DMS 273 (cell line): ENCODE data around the gene RASAL2.
"Not testable (repeated sequence)": the region's sequence is repeated elsewhere in the genome, so short reads cannot be mapped to it uniquely, and the experiment has no call there.

Source experiments
- DNase-seq: peaks from one replicate; lab custom pipeline; 2025; ENCODE audit not compliant: unreplicated experiment; lab: John Stamatoyannopoulos, UW

RASAL2 gene

GRCh38 chr1:178220094-178220493 is 126.2 kb downstream of the RASAL2 start:
- DNase-seq, result no peak

DNA sequence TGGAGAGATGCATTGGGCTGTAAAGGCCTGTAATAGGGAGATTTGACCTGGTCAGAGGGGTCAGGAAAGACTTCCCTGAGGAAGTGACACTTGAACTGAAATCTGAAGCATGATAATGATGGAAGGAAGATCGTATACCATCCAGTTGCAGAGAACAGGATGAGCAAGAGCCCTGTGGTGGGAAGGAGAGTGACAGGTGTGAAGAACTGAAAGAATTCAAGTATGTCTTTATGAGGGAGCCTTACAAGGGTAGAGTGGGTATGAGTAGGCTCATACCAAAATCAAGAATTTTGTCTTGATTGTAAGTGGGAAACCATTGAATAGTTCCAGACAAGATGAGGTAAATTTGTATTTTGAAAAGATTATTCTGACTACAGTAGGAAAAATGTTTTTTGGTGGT is 129.4 kb downstream of the RASAL2 start:
- no peak for DNase-seq

- DNase-seq, result no peak
Measured at GRCh38 chr1:178224358-178224757, 130.5 kb downstream of the RASAL2 start.

DNA sequence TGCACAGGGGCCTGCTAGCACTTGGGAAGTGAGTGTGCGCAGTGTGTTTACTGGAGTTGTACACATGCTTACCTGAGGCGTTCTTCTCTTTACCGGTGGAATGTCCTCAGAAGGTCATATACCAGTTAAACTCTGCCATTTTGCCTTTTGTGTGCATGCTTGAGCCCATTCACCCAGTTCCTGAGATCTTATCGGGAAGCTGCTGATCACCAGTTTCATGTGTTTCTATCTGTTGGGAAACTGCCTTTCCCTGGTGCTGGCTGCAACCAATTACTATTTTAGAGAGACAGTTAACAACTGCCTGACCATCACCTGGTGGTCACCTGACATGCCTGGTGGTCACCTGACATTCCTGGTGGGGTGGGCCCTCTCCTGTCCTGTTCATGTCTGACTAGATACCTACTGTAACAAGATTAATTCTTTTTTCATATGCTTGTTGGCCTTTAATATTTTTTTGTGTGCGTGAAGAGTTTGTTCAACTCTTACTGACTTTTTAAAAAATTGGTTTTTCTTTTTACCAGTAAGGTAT is 137.0 kb downstream of the RASAL2 start:
- DNase-seq, result no peak

- DNase-seq, result no peak
Measured at GRCh38 chr1:178232108-178232507, 138.2 kb downstream of the RASAL2 start.

DNA sequence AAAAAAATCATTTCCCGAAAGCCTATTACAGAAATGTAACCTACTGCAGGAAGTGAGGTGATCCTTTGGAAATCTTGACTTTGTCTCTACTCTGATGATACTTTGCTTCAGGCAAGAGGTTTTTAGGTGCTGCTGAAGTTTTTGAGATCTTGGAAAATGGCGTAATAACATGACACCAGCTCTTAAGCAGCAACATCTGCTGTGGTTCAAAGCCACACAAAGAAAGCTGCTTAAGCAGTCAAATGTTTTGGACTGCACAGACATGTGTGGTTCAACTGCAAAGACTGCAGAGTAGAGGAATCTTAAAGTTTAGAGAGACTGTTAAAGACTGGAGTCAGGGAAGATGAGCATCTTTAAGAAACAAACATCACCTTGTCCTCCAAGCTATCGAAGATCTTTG is 139.0 kb downstream of the RASAL2 start:
- peak; percentile 52 for DNase-seq

DNA sequence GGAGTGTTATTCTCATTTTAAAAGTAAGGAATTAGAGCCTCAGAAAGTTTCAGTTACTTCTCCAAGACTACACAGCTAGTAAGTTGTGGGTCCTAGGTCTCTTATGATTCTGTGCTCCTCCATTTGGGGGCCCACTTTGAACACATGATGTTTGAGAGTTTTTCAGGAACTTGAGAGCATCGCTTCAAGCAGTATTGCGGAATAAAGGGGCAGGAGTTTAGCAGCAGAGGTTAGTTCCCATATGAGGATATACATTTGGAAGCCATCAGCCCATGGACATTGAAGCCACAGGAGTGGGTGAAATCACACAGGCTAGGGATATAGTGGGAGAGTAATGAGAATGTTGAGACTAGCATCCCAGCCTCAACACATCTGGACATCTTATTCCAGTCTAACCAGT is 143.2 kb downstream of the RASAL2 start:
- DNase-seq, result no peak

DNA sequence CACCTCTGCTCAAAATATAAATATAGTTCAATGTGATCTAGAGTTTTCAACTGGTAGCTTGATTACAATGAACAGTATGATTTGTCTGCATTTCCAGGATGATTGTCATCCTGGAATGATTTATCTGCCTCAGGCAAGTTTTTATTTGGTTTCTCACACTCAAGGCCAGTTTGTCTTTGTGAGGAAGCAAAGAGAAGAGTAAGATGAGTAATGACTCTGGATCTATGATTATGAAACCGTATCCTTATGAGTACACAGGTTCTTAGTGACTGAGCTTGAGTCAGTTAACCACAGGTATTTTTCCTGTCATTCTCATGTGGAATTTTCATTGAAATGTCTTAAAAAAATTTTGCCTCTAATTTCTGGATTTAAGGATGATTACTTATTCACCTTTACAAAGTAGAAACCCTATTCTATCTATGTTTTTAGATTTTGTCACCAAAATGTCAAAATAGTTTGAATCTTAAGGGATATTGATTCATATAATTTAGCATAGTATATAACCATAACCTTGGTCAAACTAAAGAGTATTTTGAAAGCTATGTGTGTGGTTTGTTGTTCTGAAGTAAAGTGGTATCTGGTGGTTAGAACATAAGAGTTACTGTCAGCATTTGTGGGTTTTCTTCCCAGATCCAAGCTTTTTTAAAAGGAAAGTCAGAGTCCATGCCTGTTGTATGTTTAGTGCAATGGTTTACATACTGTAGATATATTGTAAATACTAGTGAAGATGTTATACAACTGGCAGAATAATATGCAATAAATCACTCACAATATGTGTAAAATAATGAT is 145.0 kb downstream of the RASAL2 start:
- no peak for DNase-seq

DNA sequence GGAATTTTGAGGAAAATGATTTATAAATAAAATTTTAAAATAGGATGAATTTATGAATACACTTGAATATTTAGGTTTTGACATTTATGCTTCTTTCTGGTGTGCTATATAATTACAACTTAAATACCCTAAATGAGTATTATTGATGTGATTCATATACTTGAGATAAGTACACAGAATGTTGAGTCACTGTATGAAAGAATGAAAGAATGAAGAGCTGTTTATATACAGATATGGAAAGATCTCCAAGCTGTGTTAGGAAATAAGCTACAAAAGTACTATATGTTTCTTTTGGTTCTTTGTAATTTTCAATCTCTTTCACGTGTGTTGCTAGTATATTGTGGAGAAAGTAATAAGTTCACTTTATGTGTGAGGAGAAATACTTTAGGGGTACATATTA is 147.2 kb downstream of the RASAL2 start:
- DNase-seq, result no peak

DNA sequence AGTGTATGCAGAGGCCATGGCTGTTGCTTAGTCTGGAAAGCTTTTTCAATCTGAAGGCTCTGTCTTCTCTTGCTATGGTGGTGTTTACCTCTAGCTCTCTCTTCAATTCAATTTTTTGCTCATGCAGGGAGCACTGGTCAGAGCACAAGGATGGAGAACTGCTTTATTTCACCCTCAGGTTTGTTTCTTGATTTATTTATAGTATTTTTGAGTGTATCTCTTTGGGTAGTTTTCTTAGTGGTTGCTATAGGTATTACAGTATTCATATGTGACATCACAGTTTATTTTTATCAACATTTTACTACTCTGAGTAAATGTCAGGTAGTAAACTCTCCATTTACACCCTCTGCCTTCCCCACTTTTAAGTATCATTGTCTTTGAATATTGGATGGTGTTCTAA is 147.9 kb downstream of the RASAL2 start:
- DNase-seq, result no peak

- DNase-seq, result peak; percentile 30
Measured at GRCh38 chr1:178243119-178243518, 149.2 kb downstream of the RASAL2 start.

GRCh38 chr1:178243890-178244289 is 150.0 kb downstream of the RASAL2 start:
- DNase-seq, result no peak

- not testable (repeated sequence) for DNase-seq
Measured at GRCh38 chr1:178248284-178248683, 154.4 kb downstream of the RASAL2 start.

GRCh38 chr1:178253581-178253980 is 159.7 kb downstream of the RASAL2 start:
- not testable (repeated sequence) for DNase-seq

- no peak for DNase-seq
Measured at GRCh38 chr1:178254433-178254832, 160.5 kb downstream of the RASAL2 start.

DNA sequence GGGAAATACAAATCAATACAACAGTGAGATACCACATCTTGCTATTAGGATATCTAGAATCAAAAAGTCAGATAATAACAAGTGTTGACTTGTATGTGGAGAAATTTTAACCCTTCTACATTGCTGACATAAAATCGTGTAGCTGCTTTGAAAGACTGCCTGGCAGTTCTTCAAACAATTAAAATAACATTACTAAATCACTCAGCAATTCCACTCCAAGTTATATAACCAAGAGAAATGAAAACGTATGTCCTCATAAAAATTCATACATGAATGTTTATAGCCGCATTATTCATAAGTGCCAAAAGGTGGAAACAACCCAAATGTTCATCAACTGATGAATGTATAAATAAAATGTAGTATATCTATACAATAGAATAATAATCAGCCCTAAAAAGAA is 164.6 kb downstream of the RASAL2 start:
- no peak for DNase-seq

DNA sequence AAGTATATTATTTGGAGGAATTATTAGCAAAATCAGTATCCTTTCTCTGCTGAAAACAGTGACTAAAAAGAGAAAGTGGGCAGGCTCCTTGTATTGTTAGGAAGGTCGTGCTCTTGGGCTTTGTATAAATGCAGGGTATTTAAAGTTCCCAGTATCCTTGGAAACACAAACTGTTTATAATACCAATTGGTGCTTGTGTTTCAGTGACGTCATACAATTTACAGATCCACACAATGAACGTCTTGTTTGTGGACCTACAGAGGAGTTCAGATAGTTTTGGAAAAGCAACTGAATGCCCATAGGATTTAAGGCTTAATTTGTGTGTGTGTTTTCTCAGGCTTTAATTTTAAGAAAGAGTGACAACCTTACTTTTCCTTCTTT is 168.2 kb downstream of the RASAL2 start:
- DNase-seq, result no peak

- no peak for DNase-seq
Measured at GRCh38 chr1:178263341-178263740, 169.4 kb downstream of the RASAL2 start.

DNA sequence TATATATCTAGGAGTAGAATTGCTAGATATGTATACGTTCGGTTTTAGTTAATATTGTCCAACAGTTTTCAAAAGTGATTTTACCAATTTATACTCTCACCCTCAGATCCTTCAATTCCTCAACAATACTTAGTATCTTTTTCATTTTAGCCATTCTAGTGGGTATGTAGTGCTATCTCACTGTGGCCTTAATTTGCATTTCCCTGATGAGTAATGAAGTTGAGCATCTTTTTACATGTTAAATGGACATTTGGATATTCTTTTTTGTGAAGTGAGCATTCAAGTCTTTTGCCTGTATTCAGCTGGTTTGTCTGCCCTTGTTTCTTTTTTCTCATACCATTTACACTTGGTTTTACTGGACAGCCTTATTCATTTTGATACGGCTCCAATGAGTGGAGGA is 172.2 kb downstream of the RASAL2 start:
- no peak for DNase-seq

GRCh38 chr1:178266619-178267066 is 172.7 kb downstream of the RASAL2 start:
- DNase-seq, result no peak

GRCh38 chr1:178267646-178268094 is 173.8 kb downstream of the RASAL2 start:
- no peak for DNase-seq

- DNase-seq, result peak; percentile 21
Measured at GRCh38 chr1:178271471-178271870, 177.6 kb downstream of the RASAL2 start.
